DND-41 (cell line): ENCODE results near the gene TFRC.

Experiments used
- ATAC-seq: fragments of 200-7000 bp; cut with Tn5 transposase; 3 replicates; pipeline ENCODE4 v1.9.1; 2021; ENCODE audit warnings: low read depth; ENCODE audit not compliant: insufficient read depth
- DNase-seq: peaks from one replicate; pipeline ENCODE4 v3.0.0-alpha.2; 2020
- H2AFZ ChIP-seq: 2 replicates; pipeline ENCODE4 v1.6.0; 2012; ENCODE audit warnings: low read depth, low read length
- H3K27ac ChIP-seq: 2 replicates; pipeline ENCODE4 v1.5.1; 2012; ENCODE audit warnings: low read length, inconsistent platforms
- H3K27me3 ChIP-seq: fragments of 200-600 bp; sonication (generic); 2 replicates; pipeline ENCODE4 v1.6.0; 2012; ENCODE audit warnings: low read length, mild to moderate bottlenecking, inconsistent platforms; ENCODE audit not compliant: insufficient read depth, poor library complexity
- H3K36me3 ChIP-seq: 2 replicates; pipeline ENCODE4 v1.5.1; 2012; ENCODE audit warnings: low read length, inconsistent platforms; ENCODE audit not compliant: insufficient read depth
- H3K4me1 ChIP-seq: 2 replicates; pipeline ENCODE4 v1.5.1; 2012; ENCODE audit warnings: mild to moderate bottlenecking, low read length; ENCODE audit not compliant: insufficient read depth
- H3K4me2 ChIP-seq: 2 replicates; pipeline ENCODE4 v1.6.0; 2012; ENCODE audit warnings: mild to moderate bottlenecking, moderate library complexity, low read length, inconsistent platforms; ENCODE audit not compliant: insufficient read depth
- H3K4me3 ChIP-seq, 2 experiments: fragments of 200-600 bp in 1 of 2; shearing (Covaris generic) in 1 of 2; 2 replicates each; pipeline ENCODE4 v1.5.1; 2012 to 2016; ENCODE audit warnings: inconsistent platforms in 2 of 2, low read length in 2 of 2, mild to moderate bottlenecking in 2 of 2, low read depth in 1 of 2, moderate library complexity in 1 of 2
- H3K79me2 ChIP-seq: 2 replicates; pipeline ENCODE4 v1.6.0; 2012; ENCODE audit warnings: low read length, inconsistent platforms; ENCODE audit not compliant: insufficient read depth
- H3K9ac ChIP-seq: 2 replicates; pipeline ENCODE4 v1.6.0; 2012; ENCODE audit warnings: low read depth, mild to moderate bottlenecking, inconsistent platforms, low read length, moderate library complexity
- H3K9me3 ChIP-seq: 2 replicates; pipeline ENCODE4 v1.5.1; 2012; ENCODE audit warnings: low read length, moderate library complexity, mild to moderate bottlenecking, inconsistent platforms; ENCODE audit not compliant: insufficient read depth, severe bottlenecking
- H4K20me1 ChIP-seq: 2 replicates; pipeline ENCODE4 v1.6.0; 2012; ENCODE audit warnings: low read length; ENCODE audit not compliant: insufficient read depth
- EZH2 ChIP-seq: IDR thresholded peaks from 3 replicates; pipeline ENCODE4 v1.6.1; 2012; ENCODE audit warnings: borderline replicate concordance, low read depth, mild to moderate bottlenecking, moderate library complexity, low read length, inconsistent platforms; ENCODE audit not compliant: severe bottlenecking
- TF ChIP-seq, protein P1 (sequence below): IDR thresholded peaks from 2 replicates; pipeline ENCODE4 v1.5.1; 2012; ENCODE audit warnings: borderline replicate concordance, low read length, moderate library complexity, mild to moderate bottlenecking; ENCODE audit not compliant: poor library complexity, severe bottlenecking; ENCODE audit errors: extremely low read depth

The TFRC gene

DNA sequence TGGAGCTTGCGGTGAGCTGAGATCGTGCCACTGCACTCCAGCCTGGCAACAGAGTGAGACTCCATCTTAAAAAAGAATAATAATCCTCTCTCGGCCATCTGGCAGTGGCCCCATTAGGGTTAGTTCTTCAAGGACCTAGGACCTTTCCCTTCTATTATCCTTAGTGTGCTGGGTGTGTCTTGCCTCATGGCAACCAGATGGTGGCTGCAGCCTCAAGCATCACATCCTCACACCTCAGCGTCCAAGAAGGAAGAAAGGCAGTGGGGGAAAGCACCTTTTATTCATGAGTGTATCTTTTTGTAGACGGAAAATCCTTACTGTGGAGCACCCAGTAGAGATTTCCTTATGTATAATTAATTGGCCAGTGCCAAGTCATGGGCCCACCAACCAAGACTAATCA lies 42.7 kb upstream of the TFRC start:
- no peak for TF ChIP-seq EZH2
- TF ChIP-seq, protein P1, sequence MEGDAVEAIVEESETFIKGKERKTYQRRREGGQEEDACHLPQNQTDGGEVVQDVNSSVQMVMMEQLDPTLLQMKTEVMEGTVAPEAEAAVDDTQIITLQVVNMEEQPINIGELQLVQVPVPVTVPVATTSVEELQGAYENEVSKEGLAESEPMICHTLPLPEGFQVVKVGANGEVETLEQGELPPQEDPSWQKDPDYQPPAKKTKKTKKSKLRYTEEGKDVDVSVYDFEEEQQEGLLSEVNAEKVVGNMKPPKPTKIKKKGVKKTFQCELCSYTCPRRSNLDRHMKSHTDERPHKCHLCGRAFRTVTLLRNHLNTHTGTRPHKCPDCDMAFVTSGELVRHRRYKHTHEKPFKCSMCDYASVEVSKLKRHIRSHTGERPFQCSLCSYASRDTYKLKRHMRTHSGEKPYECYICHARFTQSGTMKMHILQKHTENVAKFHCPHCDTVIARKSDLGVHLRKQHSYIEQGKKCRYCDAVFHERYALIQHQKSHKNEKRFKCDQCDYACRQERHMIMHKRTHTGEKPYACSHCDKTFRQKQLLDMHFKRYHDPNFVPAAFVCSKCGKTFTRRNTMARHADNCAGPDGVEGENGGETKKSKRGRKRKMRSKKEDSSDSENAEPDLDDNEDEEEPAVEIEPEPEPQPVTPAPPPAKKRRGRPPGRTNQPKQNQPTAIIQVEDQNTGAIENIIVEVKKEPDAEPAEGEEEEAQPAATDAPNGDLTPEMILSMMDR, result no peak
- H3K27me3 ChIP-seq, result no peaks in the 10 kb centered on the region
- H3K9me3 ChIP-seq, result no peaks in the 10 kb centered on the region
- no peaks in the 10 kb centered on the region for H3K79me2 ChIP-seq
- DNase-seq, result no peak
- no peak overlapping the region for H3K4me2 ChIP-seq
- no peak overlapping the region for H3K9ac ChIP-seq
- peaks cover 40% of the 10 kb centered on the region for H3K4me1 ChIP-seq
- no peak for ATAC-seq
- no peaks in the 10 kb centered on the region for H4K20me1 ChIP-seq
- no peak overlapping the region for H3K4me3 ChIP-seq
- no peak overlapping the region for H3K27ac ChIP-seq
- H2AFZ ChIP-seq, result no peak overlapping the region
- H3K36me3 ChIP-seq, result no peaks in the 10 kb centered on the region

DNA sequence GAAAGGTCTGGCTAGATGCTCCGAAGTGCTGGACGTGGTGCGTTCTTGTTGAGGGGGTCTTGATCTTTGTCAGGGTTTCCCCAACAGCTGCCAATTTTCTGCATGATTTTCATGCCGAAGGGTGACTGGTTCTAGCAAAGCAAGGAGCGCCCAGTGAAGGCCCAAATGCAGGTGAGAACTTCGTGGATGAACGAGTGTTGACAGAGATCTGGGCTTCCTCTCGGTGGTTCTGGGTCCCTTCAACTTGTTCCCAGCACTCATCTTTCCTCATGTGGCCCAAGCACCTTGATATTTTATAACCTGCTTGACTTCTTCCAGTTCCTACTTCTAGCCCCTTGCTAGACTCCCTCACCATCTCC lies 40.8 kb upstream of the TFRC start:
- H2AFZ ChIP-seq, result no peak overlapping the region
- ATAC-seq (no peak), DNase-seq (no peak)
- no peak overlapping the region for H3K4me3 ChIP-seq
- no peak for TF ChIP-seq EZH2
- TF ChIP-seq, protein P1, result no peak
- H3K9me3 ChIP-seq, result no peaks in the 10 kb centered on the region
- H3K36me3 ChIP-seq, result no peaks in the 10 kb centered on the region
- H4K20me1 ChIP-seq, result no peaks in the 10 kb centered on the region
- H3K4me2 ChIP-seq, result no peak overlapping the region
- H3K9ac ChIP-seq, result no peak overlapping the region
- no peaks in the 10 kb centered on the region for H3K27me3 ChIP-seq
- H3K4me1 ChIP-seq, result peaks cover 38% of the 10 kb centered on the region
- H3K27ac ChIP-seq, result peak overlapping the region; percentile 69
- no peaks in the 10 kb centered on the region for H3K79me2 ChIP-seq

- peak overlapping the region; percentile 69 for H3K27ac ChIP-seq
- H3K4me2 ChIP-seq, result no peak overlapping the region
- DNase-seq, result peak; percentile 71
These were observed 40.3 kb upstream of the TFRC start for GRCh38 chr3:196122021-196122687.

More at GRCh38 chr3:196122021-196122687, 40.3 kb upstream of the TFRC start:
- peak overlapping the region; percentile 22; the same call in 1 of the 2 replicates for H2AFZ ChIP-seq
- H4K20me1 ChIP-seq, result no peaks in the 10 kb centered on the region
- H3K79me2 ChIP-seq, result no peaks in the 10 kb centered on the region
- no peaks in the 10 kb centered on the region for H3K27me3 ChIP-seq
- ATAC-seq, result peak; percentile 60
- H3K4me1 ChIP-seq, result peaks cover 34% of the 10 kb centered on the region
- H3K9me3 ChIP-seq, result no peaks in the 10 kb centered on the region
- H3K4me3 ChIP-seq, result no peak overlapping the region
- H3K36me3 ChIP-seq, result no peaks in the 10 kb centered on the region
- no peak for TF ChIP-seq EZH2
- TF ChIP-seq, protein P1, result no peak
- H3K9ac ChIP-seq, result no peak overlapping the region
